Measurements from ENCODE around the gene CHST13.

CHST13 gene

DNA sequence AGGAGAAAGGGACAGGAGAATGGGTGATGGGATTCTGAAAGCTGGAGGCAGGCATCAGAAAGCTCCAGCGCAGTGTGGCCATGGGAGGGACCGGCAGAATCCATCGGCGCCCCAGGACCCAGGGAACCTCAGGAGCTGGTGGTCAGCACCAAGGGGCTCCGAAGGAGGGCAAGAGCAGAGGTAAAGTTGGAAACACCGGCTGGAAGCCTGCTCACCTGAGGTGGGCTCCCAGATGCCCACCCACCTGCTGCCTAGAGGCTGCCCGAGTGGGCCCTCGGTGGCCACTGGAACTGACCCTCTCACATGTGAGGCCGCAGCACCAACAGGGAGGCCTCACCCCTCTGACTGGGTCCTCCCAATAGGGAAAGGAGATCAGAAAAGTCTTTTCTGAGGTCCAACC lies 38.0 kb upstream of the CHST13 start:
- H3K9ac ChIP-seq (ENCODE audit: low read depth, low read length, poor library complexity, severe bottlenecking): peak overlapping the region; percentile 77
- H3K9me2 ChIP-seq (replicated peaks; ENCODE audit: low read depth, low read length): no peaks in the 10 kb centered on the region
- no peaks in the 10 kb centered on the region for H3K9me3 ChIP-seq (ENCODE audit: insufficient read depth, low read depth, low read length)
- H3K4me1 ChIP-seq (ENCODE audit: insufficient read depth, low read length, poor library complexity, severe bottlenecking): peaks cover 56% of the 10 kb centered on the region
- H3K79me2 ChIP-seq (ENCODE audit: insufficient read depth, low read length): no peaks in the 10 kb centered on the region
- H3K4me2 ChIP-seq (ENCODE audit: low read depth, low read length, poor library complexity, severe bottlenecking): peak overlapping the region; percentile 75
- no peaks in the 10 kb centered on the region for H3K27me3 ChIP-seq (ENCODE audit: insufficient read depth, low read length, poor library complexity, severe bottlenecking)
- H3F3A ChIP-seq (ENCODE audit: low read depth): no peaks in the 10 kb centered on the region
- H3K4me3 ChIP-seq (ENCODE audit: low read length, poor library complexity, severe bottlenecking): no peak overlapping the region
- H4K20me1 ChIP-seq (ENCODE audit: insufficient read depth, low read length, poor library complexity, severe bottlenecking): no peaks in the 10 kb centered on the region
- no peaks in the 10 kb centered on the region for H3K36me3 ChIP-seq (ENCODE audit: insufficient read depth, low read length)
- no peak for TF ChIP-seq EZH2phosphoT487 (IDR thresholded peaks at IDR 0.05; ENCODE audit: borderline replicate concordance)
- no peak for TF ChIP-seq CTCF (conservative IDR thresholded peaks at IDR 0.05; ENCODE audit: low read length)
- no peak overlapping the region for H2AFZ ChIP-seq (ENCODE audit: low read length)

- Histone ChIP-seq H3K4me3 (ENCODE audit: low read length, poor library complexity, severe bottlenecking) (peak overlapping the region; percentile 55), H3K9me2 (replicated peaks; ENCODE audit: low read depth, low read length) (no peaks in the 10 kb centered on the region), H3K27me3 (ENCODE audit: insufficient read depth, low read length, poor library complexity, severe bottlenecking) (no peaks in the 10 kb centered on the region), H3K4me1 (ENCODE audit: insufficient read depth, low read length, poor library complexity, severe bottlenecking) (peaks cover 56% of the 10 kb centered on the region), H3K4me2 (ENCODE audit: low read depth, low read length, poor library complexity, severe bottlenecking) (peak overlapping the region; percentile 75), H3K79me2 (ENCODE audit: insufficient read depth, low read length) (no peaks in the 10 kb centered on the region), H3K36me3 (ENCODE audit: insufficient read depth, low read length) (no peaks in the 10 kb centered on the region), H2AFZ (ENCODE audit: low read length) (no peak overlapping the region), H3K9ac (ENCODE audit: low read depth, low read length, poor library complexity, severe bottlenecking) (peak overlapping the region; percentile 77), H3K9me3 (ENCODE audit: insufficient read depth, low read depth, low read length) (no peaks in the 10 kb centered on the region), H4K20me1 (ENCODE audit: insufficient read depth, low read length, poor library complexity, severe bottlenecking) (no peaks in the 10 kb centered on the region), H3F3A (ENCODE audit: low read depth) (no peaks in the 10 kb centered on the region)
- TF ChIP-seq EZH2phosphoT487 (IDR thresholded peaks at IDR 0.05; ENCODE audit: borderline replicate concordance) (no peak), CTCF (conservative IDR thresholded peaks at IDR 0.05; ENCODE audit: low read length) (no peak)
Observed at GRCh38 chr3:126486360-126486847, 37.6 kb upstream of the CHST13 start.

GRCh38 chr3:126487151-126487771 lies 36.7 kb upstream of the CHST13 start:
- peak overlapping the region; percentile 55 for H3K4me3 ChIP-seq (ENCODE audit: low read length, poor library complexity, severe bottlenecking)
- no peaks in the 10 kb centered on the region for H4K20me1 ChIP-seq (ENCODE audit: insufficient read depth, low read length, poor library complexity, severe bottlenecking)
- no peaks in the 10 kb centered on the region for H3K9me3 ChIP-seq (ENCODE audit: insufficient read depth, low read depth, low read length)
- H3K27me3 ChIP-seq (ENCODE audit: insufficient read depth, low read length, poor library complexity, severe bottlenecking): no peaks in the 10 kb centered on the region
- peak overlapping the region; percentile 77 for H3K9ac ChIP-seq (ENCODE audit: low read depth, low read length, poor library complexity, severe bottlenecking)
- TF ChIP-seq CTCF (conservative IDR thresholded peaks at IDR 0.05; ENCODE audit: low read length): peak; percentile 57
- TF ChIP-seq EZH2phosphoT487 (IDR thresholded peaks at IDR 0.05; ENCODE audit: borderline replicate concordance): no peak
- H3K79me2 ChIP-seq (ENCODE audit: insufficient read depth, low read length): no peaks in the 10 kb centered on the region
- H3K9me2 ChIP-seq (replicated peaks; ENCODE audit: low read depth, low read length): no peaks in the 10 kb centered on the region
- peak overlapping the region; percentile 45 for H2AFZ ChIP-seq (ENCODE audit: low read length)
- peaks cover 56% of the 10 kb centered on the region for H3K4me1 ChIP-seq (ENCODE audit: insufficient read depth, low read length, poor library complexity, severe bottlenecking)
- H3K36me3 ChIP-seq (ENCODE audit: insufficient read depth, low read length): no peaks in the 10 kb centered on the region
- no peaks in the 10 kb centered on the region for H3F3A ChIP-seq (ENCODE audit: low read depth)
- peak overlapping the region; percentile 75 for H3K4me2 ChIP-seq (ENCODE audit: low read depth, low read length, poor library complexity, severe bottlenecking)

Data from Loucy (cell line).